NCI-H1436 treated with DMSO at 0.1 percent for 48 hours (cell line): ENCODE results near the gene TMEM178B.
"Not testable (repeated sequence)": the region's sequence is repeated elsewhere in the genome, so short reads cannot be mapped to it uniquely, and the experiment has no call there.

Experiments used
- DNase-seq: peaks from one replicate; lab custom pipeline; 2025; lab: John Stamatoyannopoulos, UW

The TMEM178B gene

DNA sequence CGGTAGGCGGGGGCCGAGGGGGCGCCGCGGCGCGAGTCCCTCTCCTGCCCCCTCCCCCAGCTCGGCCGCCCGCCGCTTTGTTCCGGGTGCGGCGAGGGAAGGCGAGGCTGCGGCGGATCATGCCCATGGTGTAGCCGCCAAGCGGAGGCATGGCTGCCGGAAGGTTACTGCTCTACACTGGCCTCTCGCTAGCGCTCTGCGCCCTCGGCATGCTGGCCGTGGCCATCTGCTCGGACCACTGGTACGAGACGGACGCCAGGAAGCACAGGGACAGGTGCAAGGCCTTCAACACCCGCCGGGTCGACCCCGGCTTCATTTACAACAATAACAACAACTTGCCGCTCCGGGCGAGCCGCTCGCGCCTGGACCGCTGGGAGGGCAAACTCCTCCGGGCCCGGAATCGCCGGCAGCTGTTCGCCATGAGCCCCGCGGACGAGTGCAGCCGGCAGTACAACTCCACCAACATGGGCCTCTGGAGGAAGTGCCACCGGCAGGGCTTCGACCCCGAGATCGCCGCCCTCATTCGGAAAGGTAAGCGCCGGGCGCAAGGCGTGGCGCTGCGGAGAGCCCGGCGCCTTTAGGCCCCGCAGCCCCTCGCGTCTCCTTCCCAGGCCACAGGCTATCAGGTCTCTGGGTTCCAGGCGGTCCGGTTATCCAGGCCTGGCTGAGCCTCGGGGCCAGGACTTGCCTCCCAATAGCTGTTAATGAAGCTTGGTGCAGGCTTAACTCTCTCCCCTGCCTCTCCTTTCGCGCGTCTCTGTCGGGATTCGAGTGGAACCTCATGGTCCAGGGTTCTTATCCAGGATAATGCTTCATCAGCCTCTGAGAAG, 513 bp downstream of the TMEM178B start:
- no peak for DNase-seq

DNA sequence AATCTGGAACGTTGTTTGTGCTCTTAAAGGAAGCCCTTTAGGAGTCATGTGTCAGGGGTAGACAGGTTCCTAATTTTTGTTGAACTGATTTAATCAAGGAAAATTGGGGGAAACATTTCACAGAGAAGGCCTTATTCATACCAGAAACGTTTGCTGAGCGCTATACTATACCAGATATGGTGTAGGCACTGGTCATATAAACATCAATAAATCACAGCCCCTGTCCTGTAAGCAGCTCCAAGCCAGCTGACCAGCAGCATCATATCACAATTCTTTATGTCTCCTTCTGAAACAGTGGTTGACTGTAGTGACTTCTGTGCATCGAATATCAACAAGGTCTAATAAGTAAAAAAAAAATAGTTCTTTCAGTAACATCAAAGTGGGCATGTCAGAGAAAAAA, 1.1 kb downstream of the TMEM178B start:
- no peak for DNase-seq

DNA sequence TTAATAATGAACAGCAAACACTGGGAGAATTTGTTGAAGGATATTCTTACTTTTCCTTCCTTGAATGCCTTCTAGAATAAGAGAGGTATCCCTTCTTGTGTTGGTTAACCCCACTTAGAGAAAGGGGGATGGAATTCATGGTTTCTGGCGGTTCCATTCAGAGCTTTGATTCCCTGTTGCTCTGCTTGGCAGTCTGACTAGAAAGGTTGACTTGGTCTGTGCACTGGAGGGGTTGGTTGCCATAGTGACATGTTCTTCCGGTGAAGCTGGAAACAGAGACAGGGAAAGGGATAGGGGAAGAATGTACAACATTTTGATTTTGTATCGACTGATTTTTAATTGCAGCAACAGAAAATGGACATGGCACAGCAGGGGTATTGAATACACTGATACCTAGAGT, 2.5 kb downstream of the TMEM178B start:
- no peak for DNase-seq

DNA sequence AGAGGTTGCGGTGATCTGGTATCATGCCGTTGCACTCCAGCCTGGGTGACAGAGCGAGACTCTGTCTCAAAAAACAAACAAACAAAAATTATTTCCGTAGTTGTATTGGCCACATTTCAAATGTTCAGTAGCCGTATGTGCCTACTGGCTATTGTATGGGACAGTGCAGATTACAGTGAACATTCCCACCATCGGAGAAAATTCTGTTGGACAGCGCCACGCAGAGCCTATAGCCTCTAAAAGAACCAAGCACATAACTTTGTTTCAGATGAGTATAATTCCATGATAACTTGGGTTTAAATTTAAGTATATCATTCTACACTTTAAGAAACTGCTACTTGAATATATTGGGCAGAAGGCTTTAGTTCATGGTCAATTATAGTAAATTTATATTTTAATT, 5.4 kb downstream of the TMEM178B start:
- no peak for DNase-seq

DNA sequence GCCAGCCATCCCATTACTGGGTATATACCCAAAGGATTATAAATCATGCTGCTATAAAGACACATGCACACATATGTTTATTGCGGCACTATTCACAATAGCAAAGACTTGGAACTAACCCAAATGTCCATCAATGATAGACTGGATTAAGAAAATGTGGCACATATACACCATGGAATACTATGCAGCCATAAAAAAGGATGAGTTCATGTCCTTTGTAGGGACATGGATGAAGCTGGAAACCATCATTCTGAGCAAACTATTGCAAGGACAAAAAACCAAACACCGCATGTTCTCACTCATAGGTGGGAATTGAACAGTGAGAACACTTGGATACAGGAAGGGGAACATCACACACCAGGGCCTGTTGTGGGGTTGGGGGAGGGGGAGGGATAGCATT, 15.6 kb downstream of the TMEM178B start:
- DNase-seq: not testable (repeated sequence)

DNA sequence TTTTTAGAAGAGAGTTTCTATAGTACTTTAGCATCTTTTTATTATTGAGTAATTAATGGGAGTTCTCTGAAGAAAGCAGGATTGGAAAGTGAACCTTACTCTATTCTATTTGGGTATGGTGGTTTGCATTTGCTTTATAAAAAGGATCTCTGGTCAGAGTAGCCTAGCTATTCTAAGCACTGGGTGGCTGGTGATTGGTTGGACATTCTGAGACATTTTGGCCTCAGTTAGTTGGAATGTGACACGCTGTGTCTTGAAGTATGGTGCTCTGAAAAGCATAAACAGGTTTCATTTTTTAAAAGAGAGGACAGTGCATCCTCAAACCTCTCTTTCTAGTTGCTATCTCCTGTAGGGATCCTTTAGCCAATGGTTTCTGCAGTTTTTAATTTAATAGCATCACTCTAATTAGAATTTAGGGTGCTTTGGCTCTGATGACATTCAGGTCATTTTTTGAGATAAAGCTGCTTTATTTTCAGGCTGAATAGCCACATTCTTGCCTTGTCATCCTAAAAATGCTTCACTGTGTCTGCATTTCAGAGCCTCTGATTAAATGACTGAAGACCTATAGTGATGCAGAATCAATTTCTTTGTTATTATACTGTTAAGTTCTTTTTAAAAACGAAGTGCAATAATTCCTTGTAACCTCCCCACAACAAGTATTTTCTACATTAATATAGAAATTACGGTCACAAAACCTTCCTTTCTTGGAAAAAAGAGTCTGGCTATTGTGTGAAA, 20.6 kb downstream of the TMEM178B start:
- DNase-seq: no peak

DNA sequence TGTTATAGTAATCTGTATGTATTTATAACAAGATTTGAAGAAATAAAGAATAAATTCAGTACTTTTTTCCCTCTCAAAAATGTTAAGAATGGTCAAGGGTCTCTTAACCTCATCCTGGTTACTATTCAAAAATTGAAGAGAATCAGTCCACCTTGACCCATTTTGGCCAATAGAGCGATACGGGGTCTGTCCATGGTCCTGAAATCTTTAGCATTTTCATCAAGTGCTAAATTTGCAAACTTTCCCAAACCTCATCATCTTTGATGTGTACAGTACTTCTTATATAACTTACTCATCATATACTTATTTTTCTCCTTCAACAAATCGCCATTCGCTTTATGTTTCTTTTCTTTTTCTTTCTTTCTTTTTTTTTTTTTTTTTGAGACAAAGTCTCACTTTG, 23.6 kb downstream of the TMEM178B start:
- DNase-seq: no peak

DNA sequence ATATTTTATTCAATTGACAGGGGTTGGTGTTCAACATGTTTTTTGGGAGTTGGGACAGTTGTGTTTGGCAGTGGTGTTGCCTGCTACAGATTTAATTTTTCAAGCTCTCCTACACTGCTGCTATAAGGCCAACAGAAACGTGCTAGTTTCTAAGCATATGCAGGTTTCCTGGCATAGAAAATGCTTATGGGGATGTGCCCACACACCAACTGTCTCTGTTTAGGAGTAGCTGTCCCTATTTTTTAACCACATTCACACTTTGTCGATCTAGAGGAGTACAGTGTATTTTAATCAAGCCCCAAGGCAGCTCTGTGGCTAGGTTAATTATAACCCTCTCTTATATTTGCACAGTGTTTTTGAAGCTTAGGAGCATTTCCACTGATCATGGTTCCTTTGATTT, 28.6 kb downstream of the TMEM178B start:
- DNase-seq: no peak

DNA sequence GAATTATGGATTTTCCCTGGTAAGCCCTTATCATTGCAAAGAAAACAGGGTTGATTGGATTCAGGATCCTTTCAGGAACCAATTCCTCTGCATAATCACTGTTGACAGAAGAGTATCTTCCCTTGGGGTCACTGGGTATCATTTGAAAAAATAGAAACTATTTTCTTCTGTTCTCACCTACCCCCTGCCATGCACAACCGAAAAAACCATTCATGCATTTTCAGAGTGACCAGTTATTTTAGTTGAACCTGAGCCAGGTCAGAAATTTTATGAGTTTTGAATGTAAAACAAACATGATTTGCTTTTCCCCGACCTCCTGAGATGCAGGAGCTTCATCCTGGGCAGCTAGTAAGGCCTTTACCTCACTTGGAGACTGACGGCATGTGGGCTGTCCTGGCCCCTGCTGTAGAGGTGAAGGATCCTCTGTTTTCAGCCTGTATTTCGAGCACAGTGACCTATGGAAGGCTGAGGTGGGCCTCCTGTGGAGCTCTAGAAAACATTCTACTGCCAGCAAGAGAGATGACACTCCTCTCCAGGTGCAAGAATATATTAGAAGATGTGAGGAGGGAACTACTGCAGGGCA, 30.1 kb downstream of the TMEM178B start:
- DNase-seq: no peak

DNA sequence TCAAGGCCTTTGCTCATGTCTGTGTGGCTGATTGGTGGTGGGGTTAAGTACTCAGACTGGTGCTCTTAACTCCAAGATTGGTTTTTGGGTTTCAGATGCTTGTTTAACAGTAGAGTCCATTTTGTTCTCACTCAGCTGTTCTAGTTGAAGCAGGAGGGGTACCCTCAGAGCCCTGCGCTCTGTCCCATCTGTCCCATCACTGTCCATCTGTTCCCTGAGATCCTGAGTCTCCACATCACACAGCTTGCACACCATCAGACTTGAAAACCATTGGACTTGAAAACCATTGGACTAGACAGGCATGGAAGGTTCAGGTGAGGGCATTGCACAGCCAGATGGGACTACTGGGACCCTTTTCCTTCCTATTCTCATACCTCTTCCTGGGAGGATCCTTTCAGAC, 39.3 kb downstream of the TMEM178B start:
- no peak for DNase-seq

DNA sequence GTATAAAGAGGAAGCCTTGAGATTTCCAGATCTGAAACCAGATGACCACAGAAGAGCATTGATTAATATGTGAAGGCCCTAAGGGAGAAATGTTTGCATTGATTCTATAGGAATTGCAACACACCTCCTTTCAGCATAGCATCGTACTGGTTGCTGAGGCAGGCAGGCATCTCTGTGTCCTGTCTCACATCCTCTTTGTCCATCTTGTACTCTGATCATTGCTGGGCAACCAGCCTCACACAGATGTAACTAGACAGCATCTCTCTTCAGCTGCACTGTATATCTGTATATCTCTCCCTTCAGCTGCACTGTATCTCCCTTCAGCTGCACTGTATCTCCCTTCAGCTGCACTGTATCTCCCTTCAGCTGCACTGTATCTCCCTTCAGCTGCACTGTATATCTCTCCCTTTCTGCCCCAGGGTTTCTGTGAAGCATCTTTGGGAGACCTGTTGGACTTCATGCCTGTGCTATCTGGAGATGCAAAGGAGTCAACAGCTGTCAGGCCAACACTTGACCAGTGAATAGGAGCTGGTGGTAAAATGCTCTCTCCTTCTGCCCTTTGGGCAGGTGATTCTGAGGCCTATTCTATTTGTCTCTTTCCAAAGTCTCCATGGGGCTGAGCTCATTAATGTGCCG, 40.3 kb downstream of the TMEM178B start:
- DNase-seq: no peak

DNA sequence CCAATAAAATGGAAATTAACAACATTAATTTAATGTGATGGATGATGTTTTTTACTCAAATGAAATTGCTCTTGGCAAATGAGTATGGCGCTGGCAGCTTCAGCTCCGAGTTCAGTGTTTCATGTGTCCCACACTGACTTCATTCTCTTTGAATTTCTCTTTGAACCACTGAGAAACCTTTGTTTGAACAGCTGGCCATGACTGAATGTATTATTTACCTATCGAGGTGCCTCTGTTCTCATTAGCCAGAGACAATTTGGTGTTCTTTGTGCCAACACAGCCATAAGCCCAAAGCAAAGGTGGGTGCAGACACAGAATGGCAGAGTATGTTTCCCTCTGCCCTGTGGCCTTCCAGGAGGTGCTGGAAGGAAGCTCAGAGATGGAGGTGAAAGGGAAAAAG, 42.1 kb downstream of the TMEM178B start:
- DNase-seq: peak; percentile 72

DNA sequence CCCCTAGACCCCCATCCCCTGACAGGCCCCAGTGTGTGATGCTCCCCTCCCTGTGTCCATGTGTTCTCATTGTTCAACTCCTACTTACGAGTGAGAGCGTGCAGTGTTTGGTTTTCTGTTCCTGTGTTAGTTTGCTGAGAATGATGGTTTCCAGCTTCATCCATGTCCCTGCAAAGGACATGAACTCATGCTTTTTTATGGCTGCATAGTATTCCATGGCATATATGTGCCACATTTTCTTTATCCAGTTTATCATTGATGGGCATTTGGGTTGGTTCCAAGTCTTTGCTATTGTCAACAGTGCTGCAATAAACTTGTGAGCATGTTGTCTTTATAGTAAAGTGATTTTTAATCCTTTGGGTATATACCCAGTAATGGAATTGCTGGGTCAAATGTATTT, 42.8 kb downstream of the TMEM178B start:
- not testable (repeated sequence) for DNase-seq

DNA sequence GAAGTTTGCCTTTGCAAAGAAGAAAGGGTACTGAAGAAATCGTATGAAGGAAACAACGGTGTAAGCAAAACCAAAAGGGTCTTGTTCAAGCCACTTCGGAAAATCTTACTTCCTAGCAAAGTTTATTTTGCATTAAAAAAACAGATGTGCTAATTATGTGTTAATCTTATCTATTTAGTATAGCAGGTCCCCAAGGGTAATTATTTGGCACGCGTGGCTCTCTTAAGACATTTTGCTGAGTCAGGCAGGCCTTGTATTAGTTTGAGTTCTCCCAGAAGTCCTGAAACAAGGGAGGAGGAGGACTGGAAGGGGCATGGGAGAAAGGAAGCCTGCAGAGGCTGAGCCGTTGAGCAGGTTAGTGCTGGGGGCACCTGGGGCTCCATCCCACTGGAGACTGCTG, 44.9 kb downstream of the TMEM178B start:
- DNase-seq: no peak

DNA sequence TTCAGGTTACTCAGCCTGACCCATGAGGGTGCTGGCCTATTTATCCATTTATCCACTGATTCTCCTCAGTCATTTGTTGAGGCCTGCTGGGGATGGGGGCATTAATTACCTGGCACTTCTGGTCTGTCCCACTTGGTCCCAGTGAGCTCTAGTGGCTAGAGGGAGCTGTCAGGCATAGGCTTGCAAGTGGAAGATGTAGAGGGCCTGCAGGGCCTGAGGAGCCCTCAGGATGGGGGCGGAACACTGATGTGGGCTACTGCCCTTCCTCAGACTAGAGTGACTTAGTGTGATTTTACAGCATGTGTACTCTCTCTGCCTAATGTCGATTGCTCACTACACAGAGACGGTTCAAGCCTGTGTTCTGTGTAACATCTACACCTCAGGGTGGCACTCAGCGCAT, 45.3 kb downstream of the TMEM178B start:
- no peak for DNase-seq

DNA sequence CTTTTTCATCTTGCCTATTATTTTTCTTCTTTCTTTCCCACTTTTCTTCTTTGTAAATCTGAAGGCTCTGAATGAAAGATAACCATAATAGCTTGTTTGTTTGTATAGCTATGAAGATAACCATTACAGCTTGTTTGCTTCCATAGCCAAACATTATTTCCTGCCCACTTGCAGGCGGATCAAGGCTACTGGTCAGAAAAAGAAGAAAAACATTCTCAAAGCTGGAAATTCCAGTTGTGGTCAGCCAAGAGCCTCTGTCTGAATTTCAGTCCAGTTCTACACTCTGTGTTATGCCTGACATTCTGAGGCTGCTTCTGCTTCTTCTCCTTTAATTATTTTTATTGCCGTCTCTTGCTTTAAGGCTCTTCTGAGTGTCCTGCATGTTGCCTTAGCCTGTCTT, 48.9 kb downstream of the TMEM178B start:
- no peak for DNase-seq

DNA sequence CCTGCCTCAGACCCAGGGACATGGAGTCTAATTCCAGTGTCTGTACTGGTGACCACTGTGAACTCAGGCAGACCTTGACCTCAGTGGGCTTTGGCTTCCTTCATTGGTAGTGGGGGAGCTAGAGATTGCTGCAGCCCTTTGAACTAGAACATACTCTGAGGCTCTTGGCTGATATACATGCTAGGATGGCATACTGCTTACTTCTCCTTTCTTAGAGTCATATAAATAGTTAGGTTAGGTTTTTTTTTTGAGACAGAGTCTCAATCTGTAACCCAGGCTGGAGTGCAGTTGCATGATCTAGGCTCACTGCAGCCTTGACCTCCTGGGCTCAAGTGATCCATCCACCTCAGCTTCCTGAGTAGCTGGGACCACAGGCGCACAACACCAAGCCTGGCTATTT, 49.7 kb downstream of the TMEM178B start:
- DNase-seq: no peak

DNA sequence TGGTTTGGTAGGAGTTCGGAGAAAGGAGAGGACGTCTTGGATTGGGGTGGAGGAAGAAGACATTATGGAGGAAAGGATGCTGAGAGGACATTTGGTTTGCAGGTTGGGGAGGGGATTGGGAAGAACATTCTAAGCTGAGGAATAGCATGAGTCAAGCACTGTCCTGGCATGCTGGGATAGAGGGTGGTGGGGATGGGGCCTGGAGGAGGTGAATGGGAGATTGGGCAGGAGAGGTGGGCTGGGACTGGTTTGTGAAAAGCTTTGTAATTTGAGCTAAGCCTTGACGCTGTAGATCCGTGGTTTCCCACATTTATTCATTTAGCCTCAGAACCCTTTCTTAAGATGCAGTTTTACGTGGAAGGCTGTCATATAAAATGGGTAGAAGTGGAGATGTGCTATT, 52.2 kb downstream of the TMEM178B start:
- no peak for DNase-seq

DNA sequence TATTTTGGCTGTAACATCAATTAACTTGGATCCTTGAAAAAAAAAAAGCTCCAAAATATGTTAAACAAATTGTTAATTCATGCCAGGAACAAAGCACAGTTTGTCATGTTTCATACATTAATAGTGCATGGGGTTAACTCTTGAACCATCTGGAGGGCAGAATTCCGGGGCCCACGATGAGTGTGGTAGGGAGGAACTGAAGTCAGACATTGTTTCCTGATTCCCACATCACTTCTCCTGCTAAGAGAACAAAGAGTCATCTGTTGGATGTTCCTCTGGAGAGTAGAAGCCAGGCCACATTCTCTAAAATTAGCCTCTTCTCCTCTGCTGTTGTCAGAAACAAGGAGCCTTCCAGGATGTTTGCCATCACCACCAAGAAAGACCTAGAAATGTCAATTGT, 54.6 kb downstream of the TMEM178B start:
- DNase-seq: no peak

DNA sequence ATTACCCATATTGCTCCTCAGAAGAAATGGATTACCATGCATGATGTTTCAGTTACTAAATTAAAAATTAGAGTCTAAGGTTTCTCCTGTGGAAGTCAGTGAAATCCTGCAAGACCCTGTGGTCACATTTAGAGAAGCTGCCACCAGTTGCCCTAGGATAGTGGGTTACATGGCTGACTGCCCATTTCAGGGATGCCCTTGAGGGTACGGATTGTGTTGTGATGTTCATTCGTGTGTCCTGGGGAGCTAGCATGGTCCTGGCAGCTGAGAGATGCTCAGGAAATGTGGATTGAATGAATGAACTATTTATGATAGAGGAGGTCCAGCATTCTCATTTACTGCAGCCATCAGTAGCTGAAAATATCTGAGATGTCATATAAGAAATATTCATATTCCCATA, 55.1 kb downstream of the TMEM178B start:
- DNase-seq: no peak

DNA sequence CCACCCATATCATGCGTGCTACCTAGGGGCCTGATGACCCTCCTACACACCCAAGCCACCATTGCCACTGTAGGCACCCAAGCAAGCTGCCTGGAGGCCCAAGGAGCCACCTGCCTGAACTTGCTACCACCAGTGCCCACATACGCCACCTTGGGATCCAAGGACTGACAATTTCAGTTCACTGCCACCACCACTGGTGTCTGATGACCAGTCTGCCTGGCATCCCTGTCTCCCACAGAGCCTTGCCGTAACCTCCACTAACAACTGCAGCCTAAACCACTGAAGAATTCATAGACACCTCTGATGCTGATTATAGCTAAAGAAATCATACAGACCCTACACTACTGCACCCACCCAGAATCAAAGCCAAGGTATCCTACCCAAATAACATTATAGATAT, 58.8 kb downstream of the TMEM178B start:
- DNase-seq: no peak

DNA sequence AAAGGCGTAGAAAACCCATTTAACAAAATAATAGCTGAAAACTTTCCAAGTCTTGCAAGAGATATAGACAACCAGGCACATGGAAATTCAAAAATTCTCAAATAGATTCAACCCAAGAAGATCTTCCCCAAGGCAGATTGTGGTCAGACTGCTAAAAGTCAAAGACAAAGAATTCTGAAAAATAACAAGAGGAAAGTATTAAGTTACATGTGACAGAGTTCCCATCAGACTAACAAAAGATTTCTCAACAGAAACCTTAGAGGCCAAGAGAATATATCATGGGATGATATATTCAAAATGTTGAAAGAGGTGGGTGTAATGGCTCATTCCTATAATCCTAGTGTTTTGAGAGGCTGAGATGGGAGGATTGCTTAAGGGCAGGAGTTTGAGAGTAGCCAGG, 59.8 kb downstream of the TMEM178B start:
- DNase-seq: no peak

DNA sequence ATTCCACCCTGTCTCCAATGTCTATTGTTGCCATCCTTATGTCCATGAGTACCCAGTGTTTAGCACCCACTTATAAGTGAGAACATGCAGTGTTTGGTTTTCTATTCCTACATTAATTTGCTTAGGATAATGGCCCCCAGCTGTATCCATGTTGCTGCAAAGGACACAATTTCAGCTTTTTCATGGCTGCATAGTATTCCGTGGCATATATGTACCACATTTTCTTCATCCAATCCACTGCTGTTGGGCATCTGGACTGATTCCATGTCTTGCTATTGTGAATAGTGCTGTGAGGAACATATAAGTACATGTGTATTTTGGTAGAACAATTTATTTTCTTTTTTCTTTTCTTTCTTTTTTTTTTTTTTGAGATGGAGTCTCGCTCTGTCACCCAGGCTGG, 68.2 kb downstream of the TMEM178B start:
- no peak for DNase-seq
